Measurements from ENCODE around the gene CDK6. TPM values are rescaled to one million over a fixed set of nuclear protein-coding genes. Genes with fewer than 3 reads are reported as not detected.
A peak's percentile ranks its signal among the peaks of the same experiment; 100 is the strongest.

Gene CDK6
- polyA plus RNA-seq, 1 donor (not counting 4 experiments of a cell fraction or from before 2014, with no cell fraction given): 53.5 TPM

GRCh38 chr7:92813390-92814024, 22.9 kb downstream of the CDK6 start:
- no peaks in the 10 kb centered on the region for H3K27me3 ChIP-seq (ENCODE audit: control insufficient read depth, extremely low read depth, insufficient read depth, low read length)
- H3K9me3 ChIP-seq (ENCODE audit: control insufficient read depth, low read depth, low read length): no peaks in the 10 kb centered on the region
- H3K9ac ChIP-seq (ENCODE audit: control insufficient read depth, extremely low read depth, insufficient read depth, low read length): no peak overlapping the region
- peaks cover 19% of the 10 kb centered on the region for H3K4me1 ChIP-seq (ENCODE audit: control insufficient read depth, extremely low read depth, insufficient read depth, low read length)
- H3K9me1 ChIP-seq (ENCODE audit: control insufficient read depth, extremely low read depth, insufficient read depth, low read length): no peaks in the 10 kb centered on the region
- H3K36me3 ChIP-seq (ENCODE audit: control insufficient read depth in 2 of 2, extremely low read depth in 1 of 2, insufficient read depth in 2 of 2, low read length in 2 of 2): no peaks in the 10 kb centered on the region
- H4K20me1 ChIP-seq (ENCODE audit: control insufficient read depth, extremely low read depth, insufficient read depth, low read length): no peaks in the 10 kb centered on the region
- dilution Hi-C loops (cut with MboI; ENCODE audit: extremely low pct_ligation_motif_present, low sequenced_read_pairs): no loop called here
- FAIRE-seq: peak; percentile 5
- peaks cover 95% of the 10 kb centered on the region for H3K79me2 ChIP-seq (ENCODE audit: control insufficient read depth, insufficient read depth, low read length)
- no peak overlapping the region for H3K4me2 ChIP-seq (ENCODE audit: control insufficient read depth, extremely low read depth, insufficient read depth, low read depth, low read length)
- no peak for TF ChIP-seq EZH2 (IDR thresholded peaks at IDR 0.05; ENCODE audit: low read length)
- no peak for TF ChIP-seq CTCF (optimal IDR thresholded peaks at IDR 0.05 in 1 of 3, IDR thresholded peaks at IDR 0.05 in 1 of 3, conservative IDR thresholded peaks at IDR 0.05 in 1 of 3; ENCODE audit: extremely low read depth in 1 of 3, insufficient read depth in 2 of 3, low read length in 3 of 3)
- no peak overlapping the region for H2AFZ ChIP-seq (ENCODE audit: control insufficient read depth, low read length)
- no peak for DNase-seq (ENCODE audit: low read depth, low spot score)
- H3K27ac ChIP-seq (ENCODE audit: control insufficient read depth, insufficient read depth, low read length): no peak overlapping the region
- no peak overlapping the region for H3K4me3 ChIP-seq (ENCODE audit: control insufficient read depth in 2 of 3, extremely low read depth in 1 of 3, insufficient read depth in 2 of 3, low read depth in 1 of 3, low read length in 3 of 3)

GRCh38 chr7:92811158-92811557, 25.2 kb downstream of the CDK6 start:
- Histone ChIP-seq H3K4me2 (ENCODE audit: control insufficient read depth, extremely low read depth, insufficient read depth, low read depth, low read length) (no peak overlapping the region), H3K9ac (ENCODE audit: control insufficient read depth, extremely low read depth, insufficient read depth, low read length) (no peak overlapping the region), H3K9me3 (ENCODE audit: control insufficient read depth, low read depth, low read length) (no peaks in the 10 kb centered on the region), H3K4me3 (ENCODE audit: control insufficient read depth in 2 of 3, extremely low read depth in 1 of 3, insufficient read depth in 2 of 3, low read depth in 1 of 3, low read length in 3 of 3) (no peak overlapping the region), H4K20me1 (ENCODE audit: control insufficient read depth, extremely low read depth, insufficient read depth, low read length) (no peaks in the 10 kb centered on the region), H2AFZ (ENCODE audit: control insufficient read depth, low read length) (no peak overlapping the region), H3K36me3 (ENCODE audit: control insufficient read depth in 2 of 2, extremely low read depth in 1 of 2, insufficient read depth in 2 of 2, low read length in 2 of 2) (no peaks in the 10 kb centered on the region), H3K9me1 (ENCODE audit: control insufficient read depth, extremely low read depth, insufficient read depth, low read length) (no peaks in the 10 kb centered on the region), H3K27ac (ENCODE audit: control insufficient read depth, insufficient read depth, low read length) (no peak overlapping the region), H3K79me2 (ENCODE audit: control insufficient read depth, insufficient read depth, low read length) (peaks cover 92% of the 10 kb centered on the region), H3K4me1 (ENCODE audit: control insufficient read depth, extremely low read depth, insufficient read depth, low read length) (peaks cover 38% of the 10 kb centered on the region), H3K27me3 (ENCODE audit: control insufficient read depth, extremely low read depth, insufficient read depth, low read length) (no peaks in the 10 kb centered on the region)
- no peak for DNase-seq (ENCODE audit: low read depth, low spot score)
- FAIRE-seq: no peak
- no peak for TF ChIP-seq CTCF (optimal IDR thresholded peaks at IDR 0.05 in 1 of 3, IDR thresholded peaks at IDR 0.05 in 1 of 3, conservative IDR thresholded peaks at IDR 0.05 in 1 of 3; ENCODE audit: extremely low read depth in 1 of 3, insufficient read depth in 2 of 3, low read length in 3 of 3)
- TF ChIP-seq EZH2 (IDR thresholded peaks at IDR 0.05; ENCODE audit: low read length): no peak
- dilution Hi-C loops (cut with MboI; ENCODE audit: extremely low pct_ligation_motif_present, low sequenced_read_pairs): no loop called here

Measured in keratinocyte (primary cell).